NCI-H460 (cell line): ENCODE measurements around the gene CLCC1. TPM values are rescaled to one million over a fixed set of nuclear protein-coding genes. Genes with fewer than 3 reads are reported as not detected.
"Not testable (repeated sequence)": the region's sequence is repeated elsewhere in the genome, so short reads cannot be mapped to it uniquely, and the experiment has no call there.

ENCODE experiments used
- DNase-seq: peaks from one replicate; pipeline ENCODE4 v3.0.0-alpha.2; 2016; ENCODE audit warnings: low read depth; ENCODE audit errors: extremely low read depth
- polyA plus RNA-seq: library from polyadenylated mRNA; depleted of rRNA; stranded (reverse); fragments of >200 nt; gene quantifications from 2 replicates; pipeline ENCODE4 v1.2.3, GENCODE V29; 2014; cell fraction: nucleus; rRNA removed
- total RNA-seq: library from RNA; depleted of rRNA; stranded (reverse); fragments of >200 nt; shearing (Covaris generic); gene quantifications from 2 replicates; pipeline ENCODE4 v1.2.3, GENCODE V29; 2014; rRNA removed

The CLCC1 gene
- total RNA-seq, result 22.7 and 23.0 TPM in 2 replicates
- 17.0 and 34.0 TPM in 2 replicates for polyA plus RNA-seq

GRCh38 chr1:108963052-108963686 is at the start of gene CLCC1:
Gene CLCC1 (minus strand): TSS chr1:108963484. CDS start chr1:108950437, 13,047 bp downstream.
- DNase-seq, result peak; percentile 85

GRCh38 chr1:109011335-109011734 is 48.1 kb upstream of the CLCC1 start:
- DNase-seq, result no peak

GRCh38 chr1:108996622-108997021 is 33.3 kb upstream of the CLCC1 start:
- DNase-seq, result not testable (repeated sequence)

GRCh38 chr1:108983114-108983513 is 19.8 kb upstream of the CLCC1 start:
- DNase-seq, result no peak

GRCh38 chr1:108976658-108977057 is 13.4 kb upstream of the CLCC1 start:
- DNase-seq, result no peak

- no peak for DNase-seq
Measured at GRCh38 chr1:108972951-108973350, 9.7 kb upstream of the CLCC1 start.

- DNase-seq, result no peak
Measured at GRCh38 chr1:108969346-108969745, 6.1 kb upstream of the CLCC1 start.

- no peak for DNase-seq
Measured at GRCh38 chr1:108962681-108963051, 618 bp downstream of the CLCC1 start.

GRCh38 chr1:108961752-108962486 is 1.4 kb downstream of the CLCC1 start:
- no peak for DNase-seq

GRCh38 chr1:108961198-108961597 is 2.1 kb downstream of the CLCC1 start:
- no peak for DNase-seq

GRCh38 chr1:108960719-108961118 is 2.6 kb downstream of the CLCC1 start:
- DNase-seq, result no peak

- DNase-seq, result no peak
Measured at GRCh38 chr1:108957888-108958287, 5.4 kb downstream of the CLCC1 start.

- DNase-seq, result no peak
Measured at GRCh38 chr1:108955881-108956280, 7.4 kb downstream of the CLCC1 start.

GRCh38 chr1:108955111-108955510 is 8.2 kb downstream of the CLCC1 start:
- DNase-seq, result no peak

GRCh38 chr1:108953452-108953851 is 9.8 kb downstream of the CLCC1 start:
- no peak for DNase-seq

GRCh38 chr1:108951242-108951641 is 12.0 kb downstream of the CLCC1 start:
- no peak for DNase-seq

- DNase-seq, result no peak
Measured at GRCh38 chr1:108949044-108949443, 14.2 kb downstream of the CLCC1 start.

- DNase-seq, result no peak
Measured at GRCh38 chr1:108947871-108948525, 15.3 kb downstream of the CLCC1 start.

- no peak for DNase-seq
Measured at GRCh38 chr1:108936170-108936569, 27.1 kb downstream of the CLCC1 start.

- DNase-seq, result no peak
Measured at GRCh38 chr1:108933944-108934343, 29.3 kb downstream of the CLCC1 start.

- not testable (repeated sequence) for DNase-seq
Measured at GRCh38 chr1:108927565-108927964, 35.7 kb downstream of the CLCC1 start.

- DNase-seq, result no peak
Measured at GRCh38 chr1:108925920-108926319, 37.4 kb downstream of the CLCC1 start.
